Gastroesophageal sphincter (tissue), 3 donors: ENCODE results near the gene SLC38A5.
A peak's percentile ranks its signal among the peaks of the same experiment; 100 is the strongest.

Experiments used
- EP300 ChIP-seq: sonication (generic); formaldehyde crosslinking; IDR thresholded peaks from one replicate; pipeline ENCODE4 v1.6.1; 2017; ENCODE audit warnings: antibody characterized with exemption, mild to moderate bottlenecking
- POLR2A ChIP-seq, 2 donors: fragments of 450-650 bp; IDR thresholded peaks; one replicate each; pipeline ENCODE4 v1.6.1; 2017; ENCODE audit warnings: antibody characterized with exemption in 2 of 2, mild to moderate bottlenecking in 2 of 2, moderate library complexity in 1 of 2
- TF ChIP-seq, protein P1 (sequence below), 4 experiments: fragments of 200-600 bp in 2 of 4; fragments of 450-650 bp in 2 of 4; sonication (generic) in 1 of 4; IDR thresholded peaks; one replicate each; pipeline ENCODE4 v1.5.1; 2017 to 2019; ENCODE audit warnings: antibody characterized with exemption in 4 of 4, mild to moderate bottlenecking in 2 of 4, moderate library complexity in 2 of 4

GRCh38 chrX:48511560-48511959, 41.5 kb upstream of the SLC38A5 start:
- TF ChIP-seq POLR2A (IDR thresholded peaks at IDR 0.05) (no peak), EP300 (no peak)
- TF ChIP-seq, protein P1, sequence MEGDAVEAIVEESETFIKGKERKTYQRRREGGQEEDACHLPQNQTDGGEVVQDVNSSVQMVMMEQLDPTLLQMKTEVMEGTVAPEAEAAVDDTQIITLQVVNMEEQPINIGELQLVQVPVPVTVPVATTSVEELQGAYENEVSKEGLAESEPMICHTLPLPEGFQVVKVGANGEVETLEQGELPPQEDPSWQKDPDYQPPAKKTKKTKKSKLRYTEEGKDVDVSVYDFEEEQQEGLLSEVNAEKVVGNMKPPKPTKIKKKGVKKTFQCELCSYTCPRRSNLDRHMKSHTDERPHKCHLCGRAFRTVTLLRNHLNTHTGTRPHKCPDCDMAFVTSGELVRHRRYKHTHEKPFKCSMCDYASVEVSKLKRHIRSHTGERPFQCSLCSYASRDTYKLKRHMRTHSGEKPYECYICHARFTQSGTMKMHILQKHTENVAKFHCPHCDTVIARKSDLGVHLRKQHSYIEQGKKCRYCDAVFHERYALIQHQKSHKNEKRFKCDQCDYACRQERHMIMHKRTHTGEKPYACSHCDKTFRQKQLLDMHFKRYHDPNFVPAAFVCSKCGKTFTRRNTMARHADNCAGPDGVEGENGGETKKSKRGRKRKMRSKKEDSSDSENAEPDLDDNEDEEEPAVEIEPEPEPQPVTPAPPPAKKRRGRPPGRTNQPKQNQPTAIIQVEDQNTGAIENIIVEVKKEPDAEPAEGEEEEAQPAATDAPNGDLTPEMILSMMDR (IDR thresholded peaks at IDR 0.05) = peak in 1 of 4 experiments; percentile 33
